KOPT-K1 (cell line): ENCODE data around the gene COMT.
"Not testable (repeated sequence)": the region's sequence is repeated elsewhere in the genome, so short reads cannot be mapped to it uniquely, and the experiment has no call there.

Source experiments
- H3K27ac ChIP-seq: fragments of 200-600 bp; sonication (generic); 2 replicates; pipeline ENCODE4 v1.5.1; 2016; ENCODE audit warnings: antibody characterized with exemption, mild to moderate bottlenecking, low read depth, low read length; ENCODE audit not compliant: poor library complexity, severe bottlenecking
- H3K36me3 ChIP-seq: fragments of 200-600 bp; sonication (generic); 2 replicates; pipeline ENCODE4 v1.5.1; 2017; ENCODE audit warnings: antibody characterized with exemption, mild to moderate bottlenecking, low read length, moderate library complexity; ENCODE audit not compliant: insufficient read depth
- H3K9me3 ChIP-seq: fragments of 200-600 bp; sonication (generic); 2 replicates; pipeline ENCODE4 v1.5.1; 2017; ENCODE audit warnings: antibody characterized with exemption, low read length, mild to moderate bottlenecking; ENCODE audit not compliant: insufficient read depth, poor library complexity, severe bottlenecking

Gene COMT

DNA sequence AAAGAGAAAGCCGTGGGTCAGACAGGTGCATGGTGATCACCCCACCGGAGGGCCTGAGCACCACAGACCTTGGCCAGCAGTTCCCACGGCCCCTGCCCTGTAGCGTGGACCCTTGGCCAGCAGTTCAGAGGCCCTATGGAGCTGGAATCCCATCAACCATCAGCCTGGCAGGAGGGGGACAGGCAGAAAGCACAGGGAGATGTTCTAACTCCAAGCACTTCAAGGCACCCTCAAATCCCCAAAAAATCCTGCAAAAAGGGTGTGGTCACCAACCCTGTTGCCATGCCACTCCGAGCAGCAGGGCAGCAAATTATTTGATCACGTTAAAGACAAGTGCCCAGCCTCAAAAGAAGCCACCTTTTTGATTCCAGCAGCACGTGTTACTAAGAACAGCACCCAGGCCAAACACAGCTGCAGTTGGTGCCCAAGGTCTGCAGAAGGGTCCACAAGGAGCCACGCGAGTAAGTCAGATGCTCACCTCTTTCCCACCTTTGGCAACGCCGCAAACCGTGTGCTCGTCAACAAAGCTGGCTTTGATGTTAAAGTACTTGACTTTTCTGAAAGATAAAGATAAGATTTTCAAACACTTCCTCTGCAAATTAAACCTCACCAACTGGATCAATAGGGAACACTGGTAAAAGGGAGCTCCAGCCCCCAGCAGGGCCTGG lies 26.2 kb upstream of the COMT start:
- peaks cover 26% of the 10 kb centered on the region for H3K36me3 ChIP-seq
- H3K27ac ChIP-seq = peak overlapping the region; percentile 45

DNA sequence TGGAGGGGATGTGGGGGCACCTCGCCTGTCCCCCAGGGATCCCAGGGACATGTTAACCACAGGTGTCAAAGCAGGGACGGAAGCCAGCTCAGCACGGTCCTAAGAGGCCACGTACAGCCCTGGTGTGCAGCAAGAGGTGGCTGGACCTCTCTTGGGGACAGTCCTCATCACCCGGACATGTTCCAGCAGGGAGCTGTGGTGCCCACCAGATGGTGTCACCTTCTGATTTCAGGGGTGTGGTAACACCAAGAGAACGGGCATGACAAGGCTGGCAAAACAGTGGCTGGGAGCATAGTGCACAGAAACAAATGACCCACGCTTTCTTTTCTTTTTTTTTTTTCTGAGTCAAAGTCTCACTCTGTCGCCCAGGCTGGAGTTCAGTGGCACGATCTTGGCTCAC lies 25.6 kb upstream of the COMT start:
- peaks cover 26% of the 10 kb centered on the region for H3K36me3 ChIP-seq
- H3K27ac ChIP-seq = peak overlapping the region; percentile 30
- peaks cover 9% of the 10 kb centered on the region for H3K9me3 ChIP-seq

More for the DNA sequence above, 26.2 kb upstream of the COMT start:
- H3K9me3 ChIP-seq = peaks cover 9% of the 10 kb centered on the region

DNA sequence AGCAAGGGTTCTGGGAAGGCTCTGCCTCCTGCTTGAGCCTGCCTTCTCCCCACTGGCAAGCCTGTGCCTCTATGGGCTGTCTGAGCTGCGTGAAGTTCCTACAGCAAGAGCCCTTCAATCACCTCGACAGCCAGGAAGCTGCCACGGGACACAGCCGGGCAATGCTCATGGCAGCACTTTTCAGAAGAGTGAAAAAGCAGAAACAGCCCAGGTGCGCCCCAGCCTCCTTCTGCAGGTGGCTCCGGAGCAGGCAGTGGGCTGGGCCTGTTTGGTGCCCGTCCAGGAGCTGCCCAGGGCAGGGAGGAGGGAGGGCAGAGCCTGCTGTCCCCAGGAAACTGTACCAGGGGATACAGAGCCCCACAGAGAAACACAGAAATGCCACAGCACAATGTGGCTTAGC lies 24.6 kb upstream of the COMT start:
- peaks cover 26% of the 10 kb centered on the region for H3K36me3 ChIP-seq
- peaks cover 9% of the 10 kb centered on the region for H3K9me3 ChIP-seq
- peak overlapping the region; percentile 13 for H3K27ac ChIP-seq

DNA sequence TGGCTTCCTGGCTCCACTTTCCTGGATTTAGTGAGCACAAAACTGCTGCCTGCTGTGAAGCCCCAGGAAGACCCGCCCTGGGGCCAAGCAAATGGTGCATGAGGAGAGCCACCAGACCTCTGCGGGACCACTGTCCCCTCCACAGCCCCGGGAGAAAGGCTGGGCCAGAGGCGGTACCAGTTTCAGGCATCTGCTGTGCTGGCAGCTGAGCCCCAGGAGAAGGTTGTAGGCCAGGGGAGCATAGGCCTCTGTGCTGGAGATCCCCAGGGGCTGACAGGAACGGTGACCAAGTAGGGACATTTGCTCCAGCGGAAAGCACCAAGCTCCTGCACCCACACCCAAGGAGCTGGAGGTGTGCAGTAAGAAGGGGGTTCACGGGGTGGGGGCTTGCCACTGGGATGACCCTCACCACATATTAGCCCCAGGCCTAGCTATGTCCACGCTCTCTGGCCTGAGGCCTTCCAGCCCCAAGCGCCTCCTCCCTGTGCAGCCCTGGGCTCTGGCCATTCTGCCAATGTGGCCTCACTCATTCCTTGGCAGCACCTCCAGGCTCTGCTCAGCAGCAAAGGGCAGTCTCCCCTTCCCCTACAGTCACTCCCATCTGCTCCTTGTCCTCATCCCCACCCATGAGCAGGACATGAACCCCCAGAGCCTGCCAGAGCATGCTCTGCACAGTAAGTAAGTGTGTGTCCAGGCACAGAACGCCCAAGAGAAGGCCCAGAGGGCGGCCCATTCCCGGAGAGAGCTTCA lies 24.0 kb upstream of the COMT start:
- Histone ChIP-seq H3K27ac (peak overlapping the region; percentile 13), H3K36me3 (peaks cover 26% of the 10 kb centered on the region), H3K9me3 (peaks cover 9% of the 10 kb centered on the region)

DNA sequence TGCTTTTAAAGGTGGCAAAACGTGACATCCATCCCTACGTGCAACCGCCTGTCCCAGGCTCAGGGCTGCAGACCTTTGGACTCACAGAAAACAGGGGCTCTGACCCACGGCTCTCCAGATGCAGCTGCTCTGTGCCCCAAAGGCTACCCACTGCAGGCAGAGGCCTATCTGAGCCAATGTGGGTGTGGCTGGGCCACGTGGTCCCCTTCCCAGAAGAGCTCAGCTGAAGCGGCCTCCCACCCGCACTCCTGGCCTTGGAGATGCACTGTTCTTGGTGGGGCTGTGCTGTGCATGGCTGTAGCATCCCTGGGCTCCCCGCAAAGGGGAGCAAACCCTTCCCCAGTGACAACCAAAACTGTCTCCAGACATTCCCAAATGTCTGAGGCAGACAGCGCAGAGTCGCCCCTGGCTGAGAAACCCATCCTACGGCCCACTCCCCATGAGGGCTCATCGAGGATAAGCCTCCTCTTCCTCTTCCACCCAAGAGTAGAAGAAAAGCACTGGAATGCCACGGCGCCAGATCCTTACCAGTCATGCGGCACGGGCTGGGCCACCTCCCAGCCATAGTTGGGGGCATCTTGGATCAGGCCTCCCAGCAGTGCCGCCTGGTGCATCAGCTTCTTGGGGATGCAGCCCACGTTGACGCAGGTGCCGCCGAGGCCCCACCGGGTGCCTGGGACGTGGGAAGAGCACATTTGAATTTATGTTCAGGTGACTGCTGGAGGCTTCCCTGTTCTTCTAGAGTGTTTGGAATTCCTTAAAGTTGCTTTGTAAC lies 23.1 kb upstream of the COMT start:
- H3K9me3 ChIP-seq = peaks cover 6% of the 10 kb centered on the region
- peaks cover 21% of the 10 kb centered on the region for H3K36me3 ChIP-seq
- no peak overlapping the region for H3K27ac ChIP-seq

DNA sequence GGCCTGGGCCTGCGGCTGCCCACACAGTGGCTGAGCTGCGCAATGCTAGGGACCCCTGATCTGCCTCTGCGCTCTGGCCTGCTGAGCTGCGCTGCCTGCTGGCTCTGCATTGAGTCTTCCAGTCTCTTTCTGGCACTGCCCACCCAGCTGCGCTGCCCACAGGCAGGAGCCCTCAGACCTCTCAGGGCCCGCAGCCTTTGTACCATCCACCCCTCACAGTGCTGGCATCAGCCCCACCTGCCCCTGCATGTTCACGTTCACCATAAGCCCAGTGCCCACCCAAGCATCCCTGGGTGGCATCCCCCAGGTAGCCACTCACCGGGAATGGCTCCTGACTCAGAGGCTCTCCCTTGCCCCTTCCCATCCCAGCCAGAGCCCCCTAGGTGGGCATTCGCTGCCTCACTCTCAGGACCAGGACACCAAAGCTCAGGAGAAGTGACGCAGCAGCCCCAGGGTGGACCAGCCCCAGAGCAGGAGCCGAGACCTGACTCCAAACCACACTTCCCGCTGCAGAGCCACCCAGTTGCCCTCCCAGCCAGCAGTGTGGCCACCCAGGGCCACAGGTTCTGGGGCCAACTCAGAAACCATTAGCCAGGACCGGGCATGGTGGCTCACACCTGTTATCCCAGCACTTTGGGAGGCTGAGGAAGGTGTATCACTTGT lies 21.7 kb upstream of the COMT start:
- H3K9me3 ChIP-seq = no peaks in the 10 kb centered on the region
- no peak overlapping the region for H3K27ac ChIP-seq
- peaks cover 8% of the 10 kb centered on the region for H3K36me3 ChIP-seq

DNA sequence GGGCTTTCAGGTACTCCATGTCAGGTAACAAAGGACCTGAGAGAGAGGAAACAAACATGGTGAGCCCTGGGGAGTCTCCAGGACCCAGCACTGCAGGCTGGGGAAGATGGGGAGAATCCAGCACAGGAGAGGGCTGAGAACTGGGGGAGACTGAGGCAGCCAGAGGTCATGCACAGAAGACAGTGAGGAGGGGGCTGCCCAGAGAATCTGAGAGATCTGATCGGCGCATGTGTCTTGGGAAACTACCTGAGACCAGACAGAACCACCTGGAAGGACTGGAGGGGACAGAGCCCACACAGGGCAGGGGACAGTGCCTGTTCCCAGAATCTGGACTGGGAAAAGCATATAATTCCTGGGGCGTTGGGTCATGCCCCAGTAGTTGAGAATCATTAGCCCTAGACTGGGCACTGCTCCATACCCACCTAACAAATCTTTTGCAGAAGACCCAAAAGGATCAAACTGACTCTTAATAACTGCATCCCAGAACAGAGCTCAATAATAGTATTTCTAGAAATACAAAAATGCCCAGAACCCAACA lies 20.0 kb upstream of the COMT start:
- H3K27ac ChIP-seq = no peak overlapping the region
- H3K36me3 ChIP-seq = 0 out of 2 replicates have a peak, but pooled peaks cover 4% of the 10 kb centered on the region
- H3K9me3 ChIP-seq = no peaks in the 10 kb centered on the region

DNA sequence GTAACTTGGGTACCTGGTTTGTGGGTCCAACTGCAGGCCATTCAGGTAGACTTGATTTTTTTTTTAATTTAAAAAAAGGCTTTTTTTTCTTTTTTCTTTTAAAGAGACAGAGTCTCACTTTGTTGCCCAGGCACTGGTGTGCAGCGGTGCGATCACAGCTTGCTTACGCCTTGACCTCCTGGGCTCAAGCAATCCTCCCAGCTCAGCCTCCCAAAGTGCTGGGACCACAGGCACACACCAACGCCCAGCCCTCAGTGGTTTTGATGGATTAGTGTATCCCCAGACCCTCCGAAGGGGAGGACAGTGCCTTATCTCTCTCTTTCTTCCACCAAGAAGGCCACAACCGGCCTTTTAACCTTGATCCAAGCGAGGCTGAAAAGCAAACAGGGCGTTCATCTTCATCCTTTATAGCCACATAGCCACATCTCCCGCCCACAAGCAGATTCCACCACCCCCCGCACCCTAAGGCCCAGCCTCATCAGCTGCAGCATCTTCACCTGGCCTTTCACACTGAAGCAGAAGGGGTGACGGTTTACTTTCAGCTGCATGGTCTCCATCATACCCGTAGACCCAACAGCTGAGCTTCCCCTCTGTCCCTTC lies 17.6 kb upstream of the COMT start:
- Histone ChIP-seq H3K9me3 (no peaks in the 10 kb centered on the region), H3K27ac (no peak overlapping the region), H3K36me3 (no peaks in the 10 kb centered on the region)

DNA sequence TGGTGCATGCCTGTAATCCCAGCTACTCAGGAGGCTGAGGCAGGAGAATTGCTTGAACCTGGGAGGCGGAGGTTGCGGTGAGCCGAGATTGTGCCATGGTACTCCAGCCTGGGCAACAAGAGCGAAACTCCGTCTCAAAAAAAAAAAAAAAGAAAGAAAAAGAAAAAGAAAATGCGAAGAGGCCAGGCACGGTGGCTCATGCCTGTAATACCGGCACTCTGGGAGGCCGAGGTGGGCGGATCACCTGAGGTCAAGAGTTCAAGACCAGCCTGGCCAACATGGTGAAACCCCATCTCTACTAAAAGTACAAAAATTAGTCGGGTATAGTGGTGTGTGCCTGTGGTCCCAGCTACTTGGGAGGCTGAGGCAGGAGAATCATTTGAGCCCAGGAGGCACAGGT lies 15.5 kb upstream of the COMT start:
- H3K9me3 ChIP-seq, H3K36me3 ChIP-seq: not testable (repeated sequence)

DNA sequence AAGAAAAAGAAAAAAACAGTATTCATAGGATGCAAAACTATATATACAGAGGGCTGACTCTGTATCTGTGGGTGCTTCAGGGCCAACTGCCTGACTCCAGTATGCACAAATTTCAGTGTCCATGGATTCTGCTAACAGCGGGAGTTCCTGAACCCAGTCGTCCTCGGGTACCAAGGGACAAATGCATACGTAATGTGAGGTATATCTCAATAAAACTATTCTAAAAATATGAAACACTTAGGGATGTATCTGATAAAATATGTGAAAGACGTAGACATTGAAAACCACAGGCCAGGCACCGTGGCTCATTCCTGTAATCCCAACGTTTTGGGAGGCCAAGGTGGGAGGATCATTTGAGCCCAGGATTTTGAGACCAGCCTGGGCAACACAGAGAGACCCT lies 13.9 kb upstream of the COMT start:
- no peaks in the 10 kb centered on the region for H3K36me3 ChIP-seq
- no peak overlapping the region for H3K27ac ChIP-seq
- no peaks in the 10 kb centered on the region for H3K9me3 ChIP-seq

More for the DNA sequence above, 15.5 kb upstream of the COMT start:
- H3K27ac ChIP-seq = not testable (repeated sequence)

DNA sequence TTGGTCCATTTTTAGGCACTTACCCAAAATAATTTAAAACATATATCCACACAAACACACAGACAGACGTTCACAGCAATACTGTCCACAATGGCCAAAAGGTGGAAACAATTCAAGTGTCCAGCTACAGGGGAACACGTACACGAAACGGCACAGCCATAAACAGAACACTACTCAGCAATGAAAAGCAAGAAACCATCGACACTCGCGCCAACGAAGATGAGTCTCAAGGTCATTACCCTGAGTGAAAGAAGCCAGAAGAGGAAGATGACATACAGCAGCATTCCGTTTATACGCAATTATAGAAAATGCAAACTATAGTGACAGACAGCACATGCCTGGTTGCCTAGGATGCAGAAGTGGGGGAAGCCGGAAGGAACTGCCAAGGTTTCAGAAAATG lies 13.4 kb upstream of the COMT start:
- no peaks in the 10 kb centered on the region for H3K9me3 ChIP-seq
- H3K27ac ChIP-seq = no peak overlapping the region
- no peaks in the 10 kb centered on the region for H3K36me3 ChIP-seq

DNA sequence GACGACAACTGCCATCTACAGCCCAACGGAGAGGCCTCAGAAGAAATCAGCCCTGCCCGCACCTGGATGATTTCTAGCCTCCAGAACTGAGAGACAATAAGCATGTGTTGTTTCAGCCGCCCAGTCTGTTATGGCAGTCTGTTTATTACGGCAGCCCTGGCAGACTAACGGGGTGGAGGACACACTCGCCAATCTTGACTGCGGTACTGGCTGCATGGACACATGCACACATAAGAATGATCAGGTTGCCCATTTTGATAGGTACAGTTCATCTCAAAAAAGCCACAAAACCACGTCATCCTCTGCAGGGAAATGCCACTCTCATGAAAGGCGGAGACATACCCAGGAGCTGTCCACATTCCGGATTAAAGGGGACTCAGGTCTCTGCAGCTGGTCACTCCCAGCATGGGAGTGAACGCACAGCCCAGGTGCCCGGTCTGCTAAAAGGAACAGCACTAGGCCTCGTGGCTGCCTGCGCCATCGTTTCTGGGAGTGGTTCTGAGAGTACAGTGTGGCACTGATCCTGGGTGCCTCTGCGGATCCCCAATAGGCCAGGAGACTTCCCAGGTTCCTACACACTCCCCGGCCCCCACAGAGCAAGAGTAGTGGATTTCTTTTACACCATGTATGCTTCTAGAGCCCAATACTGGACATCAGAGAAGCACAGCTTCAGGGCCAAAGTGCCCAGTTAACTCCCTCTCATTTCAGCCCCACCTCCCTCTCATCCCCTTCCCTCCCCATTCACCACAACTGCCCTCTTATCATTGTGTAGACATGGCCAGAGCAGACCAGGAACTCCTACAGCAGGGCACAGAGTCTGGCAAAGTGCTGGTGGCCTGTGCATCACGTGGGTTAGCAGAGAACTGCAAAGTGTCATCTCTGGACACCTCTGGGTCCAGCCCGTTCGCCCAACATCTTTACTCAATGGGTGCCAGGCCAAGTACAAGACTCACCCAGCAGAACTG lies 11.7 kb upstream of the COMT start:
- H3K27ac ChIP-seq = no peak overlapping the region
- peaks cover 3% of the 10 kb centered on the region for H3K9me3 ChIP-seq
- H3K36me3 ChIP-seq = no peaks in the 10 kb centered on the region

DNA sequence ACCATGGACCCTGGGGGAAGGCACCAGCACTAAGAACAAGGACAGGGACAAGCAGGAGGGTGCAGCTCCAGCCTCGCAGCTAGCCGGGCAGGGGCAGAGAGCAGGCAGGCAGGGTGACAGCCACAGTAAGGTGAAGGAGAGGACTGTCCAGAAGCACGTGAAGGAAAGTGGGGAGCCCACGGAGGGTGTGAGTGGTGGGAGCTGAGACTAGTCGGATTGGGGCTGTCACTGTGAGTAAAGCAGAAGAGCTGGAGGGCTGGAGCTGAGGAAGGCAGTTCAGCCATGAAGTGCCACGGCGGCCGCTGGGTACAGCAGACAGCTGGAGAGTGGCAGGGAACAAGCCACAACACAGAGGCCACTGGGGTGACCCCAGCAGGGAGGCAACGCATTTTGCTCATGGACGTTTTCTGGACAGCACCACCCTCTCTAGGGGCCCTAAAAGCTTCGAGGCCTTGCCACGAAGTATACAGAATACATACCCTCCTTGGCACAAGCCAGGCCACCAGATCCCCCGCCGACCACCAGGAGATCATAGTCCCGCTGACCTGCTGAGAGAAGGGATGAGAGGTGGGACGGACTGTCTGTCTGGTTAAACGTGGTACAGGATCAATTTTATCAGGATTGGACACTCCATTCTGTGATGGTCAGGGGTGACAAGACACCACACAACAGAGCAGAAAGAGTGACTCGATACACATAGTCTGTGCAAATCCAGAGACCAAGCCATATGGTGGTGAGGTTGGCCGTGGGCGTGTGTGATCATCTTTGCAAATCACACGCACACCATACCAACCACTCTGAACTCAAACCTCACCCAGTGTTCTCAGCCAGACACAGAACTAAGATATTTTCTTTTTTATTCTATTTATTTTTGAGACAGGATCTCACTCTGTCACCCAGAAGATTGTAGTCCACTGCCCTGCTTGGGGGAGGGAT lies 10.8 kb upstream of the COMT start:
- peaks cover 12% of the 10 kb centered on the region for H3K9me3 ChIP-seq
- no peaks in the 10 kb centered on the region for H3K36me3 ChIP-seq

More for the DNA sequence above, 10.8 kb upstream of the COMT start:
- no peak overlapping the region for H3K27ac ChIP-seq
